Measurements from ENCODE around the gene USP32.
A peak's percentile ranks its signal among the peaks of the same experiment; 100 is the strongest.

The USP32 gene

GRCh38 chr17:60301649-60302048 is 90.3 kb downstream of the USP32 start:
- no peak for DNase-seq

- DNase-seq = no peak
Measured at GRCh38 chr17:60300949-60301348, 91.0 kb downstream of the USP32 start.

GRCh38 chr17:60300011-60300410 is 91.9 kb downstream of the USP32 start:
- no peak for DNase-seq

- no peak for DNase-seq
Measured at GRCh38 chr17:60297760-60298401, 94.1 kb downstream of the USP32 start.

- no peak for DNase-seq
Measured at GRCh38 chr17:60296177-60296576, 95.8 kb downstream of the USP32 start.

GRCh38 chr17:60293580-60294335 is 98.2 kb downstream of the USP32 start:
- DNase-seq = peak in 1 of 58 donors; percentile 21

GRCh38 chr17:60292697-60293096 is 99.2 kb downstream of the USP32 start:
- no peak for DNase-seq

GRCh38 chr17:60284709-60285108 is 107.2 kb downstream of the USP32 start:
- no peak for DNase-seq

GRCh38 chr17:60283816-60284215 is 108.1 kb downstream of the USP32 start:
- no peak for DNase-seq

- no peak for DNase-seq
Measured at GRCh38 chr17:60280673-60281072, 111.3 kb downstream of the USP32 start.

- DNase-seq = no peak
Measured at GRCh38 chr17:60278237-60278636, 113.7 kb downstream of the USP32 start.

GRCh38 chr17:60277258-60277657 is 114.7 kb downstream of the USP32 start:
- no peak for DNase-seq

- DNase-seq = no peak
Measured at GRCh38 chr17:60269417-60269816, 122.5 kb downstream of the USP32 start.

- DNase-seq = no peak
Measured at GRCh38 chr17:60260540-60260939, 131.4 kb downstream of the USP32 start.

- no peak for DNase-seq
Measured at GRCh38 chr17:60258313-60258712, 133.6 kb downstream of the USP32 start.

GRCh38 chr17:60256174-60256573 is 135.8 kb downstream of the USP32 start:
- DNase-seq = no peak

GRCh38 chr17:60253048-60253447 is 138.9 kb downstream of the USP32 start:
- DNase-seq = no peak

- no peak for DNase-seq
Measured at GRCh38 chr17:60252459-60252858, 139.5 kb downstream of the USP32 start.

- DNase-seq = no peak
Measured at GRCh38 chr17:60249290-60249826, 142.6 kb downstream of the USP32 start.

- DNase-seq = no peak
Measured at GRCh38 chr17:60248618-60249289, 143.2 kb downstream of the USP32 start.

- no peak for DNase-seq
Measured at GRCh38 chr17:60247836-60248461, 144.0 kb downstream of the USP32 start.

- DNase-seq = no peak
Measured at GRCh38 chr17:60244656-60245055, 147.3 kb downstream of the USP32 start.

Data from anterior cingulate cortex (tissue), 58 donors.